GM19452 (cell line): ENCODE results near the gene XCR1.
"Not testable (repeated sequence)": the region's sequence is repeated elsewhere in the genome, so short reads cannot be mapped to it uniquely, and the experiment has no call there.

Experiments
- ATAC-seq: cut with Tn5 transposase; IDR thresholded peaks from one replicate; pipeline ENCODE4 v1.9.1; 2021; ENCODE audit not compliant: unreplicated experiment

Gene XCR1

DNA sequence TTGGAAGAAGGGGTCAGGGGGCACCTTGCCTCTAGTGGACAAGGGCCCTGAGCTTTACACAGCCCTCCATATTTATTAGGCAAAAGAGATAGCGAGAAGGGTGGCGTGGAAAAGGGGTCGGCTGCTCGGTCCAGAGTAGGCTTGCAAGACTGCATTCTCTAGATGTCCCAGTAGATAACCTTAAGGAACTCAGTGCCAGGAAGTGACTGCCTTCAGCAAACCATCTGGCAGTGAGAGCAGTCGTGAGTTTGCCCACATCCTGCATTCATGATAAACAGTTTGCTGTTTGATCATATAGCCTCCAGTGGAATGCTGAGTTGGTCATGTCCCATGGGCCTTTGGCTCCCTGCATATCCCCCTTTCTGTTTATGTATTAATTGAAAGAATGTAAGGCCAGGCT lies 18.9 kb upstream of the XCR1 start:
- not testable (repeated sequence) for ATAC-seq

DNA sequence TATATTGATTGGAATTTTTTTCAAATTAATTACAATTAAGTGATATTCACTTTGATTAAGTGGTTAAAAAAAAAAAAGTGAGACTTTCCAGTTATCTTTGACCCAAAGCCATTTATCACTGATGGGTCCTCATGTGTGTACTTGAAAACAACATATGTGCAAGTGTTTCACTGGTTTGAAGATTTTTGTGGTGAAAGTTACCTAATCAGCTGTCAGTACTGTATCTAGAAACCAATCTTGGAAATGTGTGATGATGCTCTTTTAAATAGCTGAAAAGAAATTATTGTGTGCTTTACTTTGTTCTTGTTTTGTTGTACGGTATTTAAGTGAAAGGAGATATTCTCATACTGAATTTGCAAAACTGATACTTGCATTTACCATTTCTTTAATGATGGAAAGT lies 11.6 kb upstream of the XCR1 start:
- no peak for ATAC-seq

DNA sequence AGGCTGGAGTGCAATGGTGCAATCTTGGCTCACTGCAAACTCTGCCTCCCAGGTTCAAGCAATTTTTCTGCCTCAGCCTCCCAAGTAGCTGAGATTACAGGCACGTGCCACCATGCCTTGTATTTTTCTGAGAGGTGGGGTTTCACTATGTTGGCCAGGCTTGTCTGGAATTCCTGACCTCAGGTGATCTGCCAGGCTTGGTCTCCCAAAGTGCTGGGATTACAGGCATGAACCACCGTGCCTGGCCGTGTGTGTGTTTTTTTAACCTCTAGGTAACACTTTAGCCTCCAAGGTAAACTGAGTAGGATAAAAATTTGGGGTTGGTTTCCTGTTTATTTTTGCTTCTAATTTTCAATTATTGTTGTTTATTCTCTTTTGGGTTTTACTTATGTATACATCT lies 10.8 kb upstream of the XCR1 start:
- not testable (repeated sequence) for ATAC-seq

DNA sequence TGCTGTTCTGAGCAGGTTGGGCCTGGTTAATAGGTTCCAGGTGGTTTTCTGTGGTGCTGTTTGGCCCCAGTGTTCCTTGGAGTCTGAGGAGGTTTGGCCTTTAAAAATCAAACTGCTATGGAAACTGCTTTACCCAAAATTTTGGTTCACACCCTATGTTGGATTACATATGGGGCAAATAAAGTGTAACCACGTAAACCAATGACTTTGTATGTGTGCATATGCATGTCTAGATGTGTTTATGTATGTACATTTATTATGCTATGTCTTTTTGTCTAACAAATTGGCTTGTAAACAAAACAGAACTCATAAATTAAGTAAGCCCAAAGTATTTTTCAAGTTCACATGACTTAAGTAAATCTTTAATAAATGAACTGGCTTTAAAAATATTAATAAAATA lies 8.9 kb upstream of the XCR1 start:
- no peak for ATAC-seq

GRCh38 chr3:46031747-46032146 lies 4.5 kb upstream of the XCR1 start:
- no peak for ATAC-seq

- no peak for ATAC-seq
Measured at GRCh38 chr3:46031269-46031668, 4.0 kb upstream of the XCR1 start.

DNA sequence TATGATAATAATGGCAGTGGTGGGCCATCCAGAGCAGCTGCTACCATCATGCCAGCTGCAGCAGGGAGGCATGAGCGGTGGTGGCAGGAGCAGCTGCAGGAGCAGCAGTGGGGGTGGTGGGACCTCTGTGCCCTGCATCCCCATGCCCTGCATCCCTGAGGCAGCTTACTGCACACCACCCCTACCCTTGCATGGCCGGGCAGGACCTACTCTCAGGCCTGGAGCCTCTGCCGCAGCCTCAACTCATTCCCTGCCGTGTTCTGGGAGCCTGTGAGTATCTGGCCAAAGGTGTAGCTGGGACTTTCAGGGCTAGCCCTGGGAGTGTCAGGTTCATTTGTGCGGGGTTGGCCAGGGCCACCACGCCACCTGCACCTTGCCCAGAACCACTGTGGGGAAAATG lies 3.3 kb upstream of the XCR1 start:
- ATAC-seq = no peak

GRCh38 chr3:46029953-46030543 lies 2.8 kb upstream of the XCR1 start:
- no peak for ATAC-seq

DNA sequence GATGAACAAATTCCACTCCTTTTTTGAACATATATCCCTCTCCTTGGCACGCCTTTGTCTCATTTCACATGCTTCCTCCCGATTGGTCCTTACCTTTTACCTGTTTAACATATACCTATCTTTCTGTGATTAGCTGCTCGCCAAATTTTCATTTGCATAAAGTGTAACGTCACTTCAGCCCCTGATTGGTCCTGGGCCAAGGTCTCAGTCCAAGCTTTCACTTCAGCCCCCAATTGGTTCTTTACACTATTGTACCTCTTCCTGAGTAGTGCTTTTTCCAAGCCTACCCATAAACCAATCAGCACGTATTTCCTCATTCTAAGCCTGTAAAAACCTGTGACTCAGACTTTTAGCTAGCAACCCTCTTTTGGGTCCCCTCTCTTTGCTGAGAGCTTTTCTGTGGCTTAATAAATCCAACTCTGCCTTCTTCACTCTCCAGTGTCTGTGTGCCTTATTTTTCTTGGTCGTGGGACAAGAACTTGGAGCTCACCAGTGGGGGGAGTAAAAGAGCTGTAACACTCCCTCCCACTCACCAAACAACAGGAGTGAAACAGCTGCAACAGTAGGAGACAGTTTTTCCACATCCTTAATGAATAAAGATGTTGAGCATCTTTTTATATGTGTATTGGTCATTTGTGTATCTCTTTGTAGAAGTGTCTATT lies 584 bp upstream of the XCR1 start:
- ATAC-seq = no peak

DNA sequence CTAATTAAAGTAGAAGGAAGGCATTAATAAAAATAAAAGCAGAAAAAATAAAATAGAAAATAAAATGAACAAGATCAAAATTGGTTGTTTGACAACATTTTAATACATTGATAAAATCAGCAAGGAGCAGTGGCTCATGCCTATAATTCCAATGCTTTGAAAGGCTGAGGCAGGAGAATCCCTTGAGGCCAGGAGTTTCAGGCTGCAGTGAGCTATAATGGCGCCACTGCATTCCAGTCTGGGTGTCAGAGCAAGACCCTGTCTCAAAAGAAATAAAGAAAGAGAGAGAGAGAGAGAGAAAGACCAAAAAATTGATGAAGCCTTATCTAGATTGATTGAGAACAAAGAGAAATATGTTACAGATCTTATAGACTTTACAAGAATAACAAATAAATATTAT lies 2.1 kb downstream of the XCR1 start:
- ATAC-seq = no peak

DNA sequence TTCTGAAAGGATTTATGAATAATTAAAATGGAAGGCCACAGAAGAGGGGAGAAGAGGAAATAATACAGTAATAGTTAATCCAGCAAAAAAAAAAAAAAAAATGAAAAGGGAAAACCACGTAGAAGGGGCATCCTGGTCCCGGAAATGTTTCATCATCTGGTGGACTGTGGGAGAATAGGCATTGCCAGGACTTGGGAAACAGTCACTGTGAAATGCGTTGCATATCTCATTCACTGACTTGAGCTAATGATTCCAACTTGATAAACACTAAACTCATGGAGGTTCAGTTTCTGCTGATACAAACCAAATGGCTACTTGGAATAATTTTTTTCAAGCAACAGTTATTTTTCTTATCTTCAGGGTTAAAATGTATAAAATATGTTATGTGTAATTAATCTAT lies 3.2 kb downstream of the XCR1 start:
- ATAC-seq = no peak

DNA sequence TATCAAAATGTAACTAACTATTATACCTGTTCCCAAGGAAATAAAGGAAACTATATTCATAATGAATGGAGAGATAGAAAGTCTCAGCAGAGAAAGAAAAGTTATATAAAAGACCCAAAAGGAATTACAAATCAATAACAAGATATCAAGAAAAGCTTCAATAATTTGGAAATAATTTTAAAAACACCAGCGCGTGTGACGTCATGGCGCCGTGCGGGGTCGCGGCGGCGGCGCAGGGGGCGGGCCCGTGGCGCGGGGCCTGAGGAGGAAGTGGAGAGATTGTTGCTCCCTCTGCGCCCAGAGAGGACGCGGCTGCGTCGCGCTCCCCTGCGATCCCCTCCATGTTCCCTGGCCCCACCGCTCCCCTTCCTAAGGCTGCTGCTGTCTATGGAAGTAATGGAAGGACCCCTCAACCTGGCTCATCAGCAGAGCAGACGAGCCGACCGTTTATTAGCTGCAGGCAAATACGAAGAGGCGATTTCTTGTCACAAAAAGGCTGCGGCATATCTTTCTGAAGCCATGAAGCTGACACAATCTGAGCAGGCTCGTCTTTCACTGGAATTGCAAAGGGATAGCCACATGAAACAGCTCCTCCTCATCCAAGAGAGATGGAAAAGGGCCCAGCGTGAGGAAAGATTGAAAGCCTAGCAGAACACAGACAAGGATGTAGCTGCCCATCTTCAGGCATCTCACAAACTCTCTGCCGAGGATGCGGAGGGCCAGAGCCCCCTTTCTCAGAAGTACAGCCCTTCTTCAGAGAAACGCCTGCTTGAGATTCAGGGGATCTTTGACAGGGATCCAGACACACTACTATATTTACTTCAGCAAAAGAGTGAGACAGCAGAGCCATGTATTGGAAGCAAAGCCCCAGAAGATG lies 4.1 kb downstream of the XCR1 start:
- ATAC-seq = no peak

- no peak for ATAC-seq
Measured at GRCh38 chr3:46021516-46021915, 5.8 kb downstream of the XCR1 start.

- no peak for ATAC-seq
Measured at GRCh38 chr3:46020766-46021510, 6.3 kb downstream of the XCR1 start.

DNA sequence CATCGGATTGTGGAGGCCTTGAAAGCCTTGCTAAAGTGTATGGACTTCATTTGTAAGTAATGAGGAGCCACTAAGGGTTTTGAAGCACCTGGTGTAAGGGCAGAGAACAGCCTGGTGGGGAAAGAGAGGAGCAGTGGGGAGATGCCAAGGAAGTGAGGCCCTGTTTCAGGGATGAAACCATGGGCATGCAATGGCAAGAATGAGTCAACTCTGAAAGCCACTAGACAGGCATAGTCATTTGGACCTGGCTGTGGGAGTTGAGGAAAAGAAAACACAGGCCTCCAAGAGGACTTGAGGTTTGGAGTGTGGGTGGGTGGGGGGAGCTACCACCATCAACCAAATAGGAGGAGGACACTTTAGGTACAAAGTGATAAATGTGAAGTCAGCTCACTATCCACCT lies 7.6 kb downstream of the XCR1 start:
- no peak for ATAC-seq

DNA sequence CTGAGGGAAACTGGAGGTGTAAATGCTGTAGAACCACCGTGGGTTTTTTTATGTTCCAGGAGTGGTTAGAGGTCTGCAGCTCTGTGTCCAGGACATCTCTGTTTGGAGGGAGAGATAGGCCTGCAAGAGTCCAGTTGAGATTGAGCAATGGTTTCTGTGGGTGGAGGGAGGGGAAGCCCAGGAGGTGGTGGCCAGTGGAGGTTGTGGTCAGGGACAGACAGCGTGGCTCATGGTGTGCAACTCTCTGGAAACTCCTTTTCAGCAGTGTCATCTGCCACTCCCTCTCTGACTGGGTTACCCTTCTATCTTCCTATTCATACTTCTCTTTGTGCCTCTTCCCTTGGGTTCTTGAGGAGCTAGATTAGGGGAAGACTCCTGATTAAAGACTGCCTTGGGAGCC lies 9.6 kb downstream of the XCR1 start:
- ATAC-seq = no peak

GRCh38 chr3:46013316-46014094 lies 13.8 kb downstream of the XCR1 start:
- ATAC-seq = no peak

GRCh38 chr3:46012246-46012645 lies 15.0 kb downstream of the XCR1 start:
- no peak for ATAC-seq

DNA sequence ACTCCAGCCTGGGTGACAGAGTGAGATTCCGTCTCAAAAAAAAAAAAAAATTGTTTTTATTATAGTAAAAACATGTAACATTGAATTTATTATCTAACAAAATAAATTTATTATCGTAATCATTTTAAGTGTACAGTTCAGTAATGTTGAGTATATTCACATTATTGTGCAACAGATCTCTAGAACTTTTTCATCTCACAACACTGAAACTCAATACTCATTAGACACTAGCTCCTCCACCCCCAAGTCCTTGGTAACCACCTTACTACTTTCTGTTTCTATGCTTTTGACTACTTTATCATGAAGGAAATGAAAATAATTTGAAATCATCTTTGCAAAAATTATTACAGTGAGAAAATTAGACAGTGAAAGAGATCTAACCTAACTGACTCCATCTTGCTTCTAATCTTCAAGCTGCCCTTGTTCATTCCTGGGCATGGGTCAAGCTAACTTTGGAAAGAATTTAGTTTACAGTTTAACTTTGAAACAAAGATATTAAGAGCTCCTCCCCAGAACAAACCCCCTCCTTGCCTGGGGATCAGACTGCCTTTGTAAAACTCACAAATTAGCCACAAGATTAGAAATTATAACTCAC lies 16.7 kb downstream of the XCR1 start:
- no peak for ATAC-seq

- ATAC-seq = no peak
Measured at GRCh38 chr3:46008058-46008457, 19.2 kb downstream of the XCR1 start.
